Cardiac muscle cell (in vitro differentiated cells and primary cell): ENCODE measurements around the gene ZNF438. TPM values are rescaled to one million over a fixed set of nuclear protein-coding genes. Genes with fewer than 3 reads are reported as not detected.

Experiments used
- DNase-seq, 2 donors: peaks; one replicate each; pipeline versions ENCODE4 v3.0.0 to v3.0.0-alpha.2; 2010 to 2017; ENCODE audit warnings: low read depth in 1 of 2, low spot score in 1 of 2
- H3K27ac ChIP-seq: fragments of 200-600 bp; sonication (generic); 2 replicates; pipeline ENCODE4 v1.5.1; 2016
- H3K27me3 ChIP-seq: fragments of 200-600 bp; sonication (generic); 2 replicates; pipeline ENCODE4 v1.6.0; 2016; ENCODE audit warnings: control low read depth
- H3K36me3 ChIP-seq: fragments of 200-600 bp; sonication (generic); 2 replicates; pipeline ENCODE4 v1.5.1; 2016; ENCODE audit warnings: control low read depth
- H3K4me1 ChIP-seq: fragments of 200-600 bp; sonication (generic); 2 replicates; pipeline ENCODE4 v1.8.1; 2017; ENCODE audit warnings: low read depth, mild to moderate bottlenecking, mixed run types
- H3K4me3 ChIP-seq: fragments of 200-600 bp; sonication (generic); 2 replicates; pipeline ENCODE4 v1.5.1; 2016; ENCODE audit warnings: mild to moderate bottlenecking
- H3K9me3 ChIP-seq: fragments of 200-600 bp; sonication (generic); 2 replicates; pipeline ENCODE4 v1.5.1; 2017; ENCODE audit warnings: low read depth, mild to moderate bottlenecking, control low read depth
- polyA plus RNA-seq: library from polyadenylated mRNA; unstranded; fragments of >200 nt; fragmentation: Nextera tagmentation; extraction: Ambion mirVana; gene quantifications from 2 replicates; pipeline ENCODE4 v1.2.1, GENCODE V29; 2016
- total RNA-seq: library from RNA; depleted of rRNA; stranded (reverse); fragments of >200 nt; gene quantifications from 2 replicates; pipeline ENCODE4 v1.2.3, GENCODE V29; 2016
- TF ChIP-seq, protein P1 (sequence below): IDR thresholded peaks from 2 replicates; pipeline ENCODE4 v1.5.1; 2012; ENCODE audit warnings: low read depth, mild to moderate bottlenecking, low read length

ZNF438 gene
- total and polyA plus RNA-seq, 2 experiments from 2014 or later = 2.9 to 6.0 TPM

DNA sequence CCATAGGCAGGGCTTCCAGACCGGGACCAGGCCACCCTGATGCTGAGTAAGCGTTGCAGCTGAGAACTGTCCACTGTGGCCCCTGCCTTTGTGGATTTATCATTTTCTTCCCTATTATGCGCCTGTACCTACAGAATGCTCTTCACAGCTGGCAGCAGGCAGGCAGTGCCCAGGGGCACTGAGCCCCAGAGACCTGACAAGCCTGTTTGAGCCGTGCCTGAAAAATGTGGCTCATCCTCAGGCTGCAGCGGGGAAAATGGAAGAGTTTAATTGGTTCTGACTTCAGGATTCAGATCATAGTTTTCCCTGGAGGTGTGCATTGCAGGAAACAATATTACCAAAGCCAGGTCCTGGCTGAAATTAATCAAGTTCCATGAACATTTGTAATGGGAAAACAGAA, 200.2 kb downstream of the ZNF438 start:
- DNase-seq = no peak
- Histone ChIP-seq H3K4me3 (no peak overlapping the region), H3K4me1 (peaks cover 15% of the 10 kb centered on the region), H3K27me3 (no peaks in the 10 kb centered on the region), H3K36me3 (no peaks in the 10 kb centered on the region), H3K9me3 (no peaks in the 10 kb centered on the region), H3K27ac (no peak overlapping the region)
- TF ChIP-seq, protein P1, sequence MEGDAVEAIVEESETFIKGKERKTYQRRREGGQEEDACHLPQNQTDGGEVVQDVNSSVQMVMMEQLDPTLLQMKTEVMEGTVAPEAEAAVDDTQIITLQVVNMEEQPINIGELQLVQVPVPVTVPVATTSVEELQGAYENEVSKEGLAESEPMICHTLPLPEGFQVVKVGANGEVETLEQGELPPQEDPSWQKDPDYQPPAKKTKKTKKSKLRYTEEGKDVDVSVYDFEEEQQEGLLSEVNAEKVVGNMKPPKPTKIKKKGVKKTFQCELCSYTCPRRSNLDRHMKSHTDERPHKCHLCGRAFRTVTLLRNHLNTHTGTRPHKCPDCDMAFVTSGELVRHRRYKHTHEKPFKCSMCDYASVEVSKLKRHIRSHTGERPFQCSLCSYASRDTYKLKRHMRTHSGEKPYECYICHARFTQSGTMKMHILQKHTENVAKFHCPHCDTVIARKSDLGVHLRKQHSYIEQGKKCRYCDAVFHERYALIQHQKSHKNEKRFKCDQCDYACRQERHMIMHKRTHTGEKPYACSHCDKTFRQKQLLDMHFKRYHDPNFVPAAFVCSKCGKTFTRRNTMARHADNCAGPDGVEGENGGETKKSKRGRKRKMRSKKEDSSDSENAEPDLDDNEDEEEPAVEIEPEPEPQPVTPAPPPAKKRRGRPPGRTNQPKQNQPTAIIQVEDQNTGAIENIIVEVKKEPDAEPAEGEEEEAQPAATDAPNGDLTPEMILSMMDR = no peak

DNA sequence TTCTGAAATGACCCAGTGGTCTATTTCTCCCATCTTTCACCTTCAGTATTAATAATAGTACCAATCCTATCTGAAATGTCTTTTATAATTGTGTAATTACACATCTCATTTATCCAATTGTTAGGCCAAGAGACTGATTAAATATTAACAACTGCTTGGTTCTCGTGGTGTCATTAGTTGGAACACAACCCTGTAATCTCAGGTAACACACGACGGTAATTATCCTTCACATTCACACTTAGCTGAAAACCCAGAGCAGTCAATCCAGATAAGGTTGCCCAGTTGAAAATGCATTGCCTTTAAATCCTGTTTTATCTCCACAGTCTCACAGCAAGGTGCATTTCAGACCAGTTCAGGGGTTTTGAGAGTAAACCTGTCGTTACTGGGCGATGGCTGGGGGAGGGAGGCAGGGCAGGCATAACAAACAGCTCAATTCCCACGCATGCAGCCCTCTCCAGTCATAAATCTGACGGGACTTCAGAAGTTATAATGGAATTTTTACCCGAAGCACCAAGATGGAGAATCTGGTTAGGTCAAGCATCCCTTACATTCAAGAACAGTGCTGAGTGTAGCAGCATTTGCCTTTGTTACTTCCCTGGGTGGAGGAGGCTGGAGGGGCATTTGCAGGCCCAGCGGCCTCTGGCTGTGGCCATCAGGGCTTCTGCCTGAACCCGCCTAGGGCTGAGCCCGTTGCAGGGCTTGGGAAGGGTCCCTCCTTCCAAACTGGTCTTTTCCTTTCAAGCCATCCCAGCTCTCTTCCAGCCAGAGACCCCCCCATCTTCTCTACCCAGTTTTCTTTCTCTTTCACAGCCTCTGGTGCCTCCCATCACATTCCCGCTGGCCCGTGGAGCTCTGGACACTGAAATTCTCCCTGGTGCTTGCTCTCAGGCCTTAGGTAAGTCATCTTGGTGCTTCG, 201.1 kb downstream of the ZNF438 start:
- no peak overlapping the region for H3K27ac ChIP-seq
- peaks cover 15% of the 10 kb centered on the region for H3K4me1 ChIP-seq
- no peak for DNase-seq
- H3K27me3 ChIP-seq = no peaks in the 10 kb centered on the region
- H3K36me3 ChIP-seq = no peaks in the 10 kb centered on the region
- no peak overlapping the region for H3K4me3 ChIP-seq
- TF ChIP-seq, protein P1 = no peak
- no peaks in the 10 kb centered on the region for H3K9me3 ChIP-seq

DNA sequence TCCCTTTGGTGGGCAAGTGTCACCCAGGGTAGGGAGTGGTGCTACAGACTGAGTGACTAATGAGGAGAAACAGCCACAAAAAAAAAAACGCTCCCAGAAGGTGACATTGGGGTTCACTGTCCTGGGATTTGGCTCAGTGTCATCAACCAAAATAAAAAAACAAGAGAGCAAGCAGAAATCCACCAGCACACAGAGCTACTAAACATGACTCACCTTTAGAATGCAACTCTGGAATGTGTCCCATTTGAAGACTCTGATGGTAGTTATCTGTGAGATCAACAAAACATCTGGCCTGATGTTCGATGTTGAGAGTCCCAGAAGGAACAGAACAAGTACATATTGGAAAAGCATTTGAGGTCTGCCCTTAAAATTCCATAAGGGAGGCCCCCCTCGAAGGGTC, 201.8 kb downstream of the ZNF438 start:
- H3K27me3 ChIP-seq = no peaks in the 10 kb centered on the region
- no peak overlapping the region for H3K4me3 ChIP-seq
- no peaks in the 10 kb centered on the region for H3K36me3 ChIP-seq
- no peak overlapping the region for H3K27ac ChIP-seq
- TF ChIP-seq, protein P1 = no peak
- peak in 1 of 2 donors; percentile 38 for DNase-seq
- peaks cover 15% of the 10 kb centered on the region for H3K4me1 ChIP-seq
- H3K9me3 ChIP-seq = no peaks in the 10 kb centered on the region

GRCh38 chr10:30828680-30829079, 203.0 kb downstream of the ZNF438 start:
- Histone ChIP-seq H3K9me3 (no peaks in the 10 kb centered on the region), H3K4me3 (no peak overlapping the region), H3K27ac (no peak overlapping the region), H3K27me3 (no peaks in the 10 kb centered on the region), H3K4me1 (peaks cover 13% of the 10 kb centered on the region), H3K36me3 (no peaks in the 10 kb centered on the region)
- TF ChIP-seq, protein P1 = no peak
- DNase-seq = peak in 1 of 2 donors; percentile 77

DNA sequence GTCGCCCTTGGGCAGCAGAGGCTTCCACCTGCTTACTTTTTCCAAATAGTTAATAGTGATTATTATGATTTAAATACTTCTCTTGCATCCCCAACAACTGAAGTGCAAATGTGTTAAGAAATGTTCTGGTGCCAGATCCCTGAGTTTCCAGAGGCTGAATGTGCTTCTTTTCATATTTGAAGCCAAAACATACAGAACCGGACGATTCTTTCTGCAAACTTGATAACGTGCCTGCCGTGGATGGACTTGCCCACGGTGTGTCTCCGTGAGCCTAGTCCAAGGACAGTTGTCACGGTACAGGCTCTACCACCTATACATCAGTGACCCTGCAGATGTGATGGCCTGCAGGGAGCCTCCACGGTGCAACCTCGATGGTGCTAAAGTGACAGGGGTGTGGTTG, 203.5 kb downstream of the ZNF438 start:
- no peak overlapping the region for H3K4me3 ChIP-seq
- no peaks in the 10 kb centered on the region for H3K36me3 ChIP-seq
- H3K4me1 ChIP-seq = peaks cover 14% of the 10 kb centered on the region
- no peaks in the 10 kb centered on the region for H3K27me3 ChIP-seq
- no peaks in the 10 kb centered on the region for H3K9me3 ChIP-seq
- H3K27ac ChIP-seq = no peak overlapping the region
- DNase-seq = peak in 1 of 2 donors; percentile 15
- TF ChIP-seq, protein P1 = no peak
